ENCODE results near the gene BMPER.
A peak's percentile ranks its signal among the peaks of the same experiment; 100 is the strongest.
"Not testable (repeated sequence)": the region's sequence is repeated elsewhere in the genome, so short reads cannot be mapped to it uniquely, and the experiment has no call there.

Gene BMPER

GRCh38 chr7:34165466-34165865, 260.1 kb downstream of the BMPER start:
- TF ChIP-seq CTCF (IDR thresholded peaks at IDR 0.05; ENCODE audit: extremely low read depth, missing control alignments): no peak

DNA sequence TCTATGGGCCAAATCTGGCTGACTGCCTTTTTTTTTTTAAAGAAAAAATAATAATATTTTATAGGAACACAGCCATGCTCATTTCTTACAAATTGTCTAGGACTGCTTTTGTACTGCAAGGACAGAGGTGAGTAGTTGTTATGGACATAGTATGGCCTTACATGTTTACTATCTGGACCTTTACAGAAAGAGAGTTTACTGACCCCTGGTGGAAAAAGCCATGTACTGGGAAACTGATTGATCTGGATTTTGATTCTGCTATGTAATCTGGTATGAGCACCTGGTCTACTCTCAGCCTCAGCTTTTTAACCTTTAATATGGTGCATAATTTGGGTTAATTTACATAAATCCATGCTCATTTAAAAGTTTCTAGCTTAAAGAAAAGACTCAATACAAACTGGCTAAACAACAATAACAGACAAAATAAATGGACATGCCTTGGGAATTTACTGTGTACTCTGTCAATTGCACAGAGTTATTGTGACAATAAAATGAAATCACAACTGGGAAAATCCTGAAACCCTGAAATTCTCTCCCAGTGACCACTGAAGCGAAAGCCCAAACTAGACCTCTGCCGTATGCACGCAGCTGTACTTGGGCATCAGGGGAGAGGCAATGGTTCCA, 260.7 kb downstream of the BMPER start:
- peak; percentile 10 for DNase-seq (ENCODE audit: low spot score)
- no peak for TF ChIP-seq CTCF (IDR thresholded peaks at IDR 0.05; ENCODE audit: extremely low read depth, missing control alignments)

More at GRCh38 chr7:34165466-34165865, 260.1 kb downstream of the BMPER start:
- no peak for DNase-seq (ENCODE audit: low spot score)

- DNase-seq (ENCODE audit: low spot score): no peak
- no peak for TF ChIP-seq CTCF (IDR thresholded peaks at IDR 0.05; ENCODE audit: extremely low read depth, missing control alignments)
These were observed 262.7 kb downstream of the BMPER start for GRCh38 chr7:34168013-34168412.

DNA sequence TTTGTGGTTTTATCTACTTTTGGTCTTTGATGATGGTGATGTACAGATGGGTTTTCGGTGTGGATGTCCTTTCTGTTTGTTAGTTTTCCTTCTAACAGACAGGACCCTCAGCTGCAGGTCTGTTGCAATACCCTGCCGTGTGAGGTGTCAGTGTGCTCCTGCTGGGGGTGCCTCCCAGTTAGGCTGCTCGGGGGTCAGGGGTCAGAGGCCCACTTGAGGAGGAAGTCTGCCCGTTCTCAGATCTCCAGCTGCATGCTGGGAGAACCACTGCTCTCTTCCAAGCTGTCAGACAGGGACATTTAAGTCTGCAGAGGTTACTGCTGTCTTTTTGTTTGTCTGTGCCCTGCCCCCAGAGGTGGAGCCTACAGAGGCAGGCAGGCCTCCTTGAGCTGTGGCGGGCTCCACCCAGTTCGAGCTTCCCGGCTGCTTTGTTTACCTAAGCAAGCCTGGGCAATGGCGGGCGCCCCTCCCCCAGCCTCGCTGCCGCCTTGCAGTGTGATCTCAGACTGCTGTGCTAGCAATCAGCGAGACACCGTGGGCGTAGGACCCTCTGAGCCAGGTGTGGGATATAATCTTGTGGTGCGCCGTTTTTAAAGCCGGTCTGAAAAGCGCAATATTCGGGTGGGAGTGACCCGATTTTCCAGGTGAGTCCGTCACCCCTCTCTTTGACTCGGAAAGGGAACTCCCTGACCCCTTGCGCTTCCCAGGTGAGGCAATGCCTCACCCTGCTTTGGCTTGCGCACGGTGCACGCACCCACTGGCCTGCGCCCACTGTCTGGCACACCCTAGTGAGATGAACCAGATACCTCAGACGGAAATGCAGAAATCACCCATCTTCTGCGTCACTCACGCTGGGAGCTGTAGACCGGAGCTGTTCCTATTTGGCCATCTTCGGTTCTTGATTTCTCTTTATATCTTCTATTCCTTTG, 269.6 kb downstream of the BMPER start:
- not testable (repeated sequence) for DNase-seq (ENCODE audit: low spot score)

GRCh38 chr7:34175837-34176236, 270.5 kb downstream of the BMPER start:
- TF ChIP-seq CTCF (IDR thresholded peaks at IDR 0.05; ENCODE audit: extremely low read depth, missing control alignments): no peak
- no peak for DNase-seq (ENCODE audit: low spot score)

- no peak for TF ChIP-seq CTCF (IDR thresholded peaks at IDR 0.05; ENCODE audit: extremely low read depth, missing control alignments)
- DNase-seq (ENCODE audit: low spot score): no peak
These were observed 272.1 kb downstream of the BMPER start for GRCh38 chr7:34177476-34177875.

- DNase-seq (ENCODE audit: low spot score): no peak
- no peak for TF ChIP-seq CTCF (IDR thresholded peaks at IDR 0.05; ENCODE audit: extremely low read depth, missing control alignments)
These were observed 276.1 kb downstream of the BMPER start for GRCh38 chr7:34181271-34181958.

Data from GM20000 (cell line).